NCI-H1436 treated with DMSO at 0.1 percent for 48 hours (cell line): Measurements from ENCODE around the gene HPN.
"Not testable (repeated sequence)": the region's sequence is repeated elsewhere in the genome, so short reads cannot be mapped to it uniquely, and the experiment has no call there.

Source experiments
- DNase-seq: peaks from one replicate; lab custom pipeline; 2025; lab: John Stamatoyannopoulos, UW

The HPN gene

GRCh38 chr19:35027851-35028599 is 13.5 kb upstream of the HPN start:
- DNase-seq: no peak

GRCh38 chr19:35028600-35028885 is 13.0 kb upstream of the HPN start:
- not testable (repeated sequence) for DNase-seq

GRCh38 chr19:35029275-35029736 is 12.2 kb upstream of the HPN start:
- not testable (repeated sequence) for DNase-seq

GRCh38 chr19:35029737-35030256 is 11.7 kb upstream of the HPN start:
- DNase-seq: no peak

GRCh38 chr19:35030257-35031071 is 11.1 kb upstream of the HPN start, which contains the start of gene SCN1B:
Gene SCN1B (plus strand): TSS chr19:35030470. CDS start chr19:35030821, 351 bp downstream.
- DNase-seq: no peak

- DNase-seq: no peak
These were observed 10.2 kb upstream of the HPN start for GRCh38 chr19:35031072-35031881.

- no peak for DNase-seq
These were observed 9.1 kb upstream of the HPN start for GRCh38 chr19:35032356-35032865.

GRCh38 chr19:35033067-35034004 is 8.2 kb upstream of the HPN start:
- no peak for DNase-seq

GRCh38 chr19:35034005-35034502 is 7.5 kb upstream of the HPN start:
- no peak for DNase-seq

- DNase-seq: no peak
These were observed 6.7 kb upstream of the HPN start for GRCh38 chr19:35034588-35035382.

GRCh38 chr19:35037716-35038622 is 3.6 kb upstream of the HPN start:
- DNase-seq: no peak

- no peak for DNase-seq
These were observed 2.7 kb upstream of the HPN start for GRCh38 chr19:35038623-35039512.

- no peak for DNase-seq
These were observed 1.4 kb upstream of the HPN start for GRCh38 chr19:35039881-35040825.

- no peak for DNase-seq
These were observed 534 bp upstream of the HPN start for GRCh38 chr19:35040826-35041547.

GRCh38 chr19:35042056-35042730 is 672 bp downstream of the HPN start:
- DNase-seq: no peak
